NCI-H1930 (cell line): ENCODE measurements around the gene XCL2.
"Not testable (repeated sequence)": the region's sequence is repeated elsewhere in the genome, so short reads cannot be mapped to it uniquely, and the experiment has no call there.

Experiments used
- DNase-seq, 2 experiments: peaks; one replicate each; lab custom pipeline; 2025; lab: John Stamatoyannopoulos, UW

XCL2 gene

DNA sequence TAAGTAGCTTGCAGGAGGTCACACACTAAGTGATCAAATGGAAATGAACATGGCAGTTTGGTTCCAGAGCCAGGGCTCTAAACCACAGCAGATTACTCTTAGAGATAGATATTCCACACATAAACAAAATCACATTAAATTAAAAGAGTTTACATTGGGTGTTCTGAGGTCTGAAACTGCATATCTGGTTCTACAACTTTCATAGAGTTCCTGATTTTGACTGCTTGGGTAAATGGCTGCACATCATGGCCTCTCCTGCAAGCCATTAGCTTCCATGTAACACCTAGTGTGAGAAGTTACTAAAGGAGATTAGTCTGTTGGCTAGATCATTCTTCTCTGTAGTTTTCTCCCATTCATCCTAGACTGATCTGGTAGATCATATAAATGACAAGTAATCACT, 12.8 kb upstream of the XCL2 start:
- DNase-seq: no peak

DNA sequence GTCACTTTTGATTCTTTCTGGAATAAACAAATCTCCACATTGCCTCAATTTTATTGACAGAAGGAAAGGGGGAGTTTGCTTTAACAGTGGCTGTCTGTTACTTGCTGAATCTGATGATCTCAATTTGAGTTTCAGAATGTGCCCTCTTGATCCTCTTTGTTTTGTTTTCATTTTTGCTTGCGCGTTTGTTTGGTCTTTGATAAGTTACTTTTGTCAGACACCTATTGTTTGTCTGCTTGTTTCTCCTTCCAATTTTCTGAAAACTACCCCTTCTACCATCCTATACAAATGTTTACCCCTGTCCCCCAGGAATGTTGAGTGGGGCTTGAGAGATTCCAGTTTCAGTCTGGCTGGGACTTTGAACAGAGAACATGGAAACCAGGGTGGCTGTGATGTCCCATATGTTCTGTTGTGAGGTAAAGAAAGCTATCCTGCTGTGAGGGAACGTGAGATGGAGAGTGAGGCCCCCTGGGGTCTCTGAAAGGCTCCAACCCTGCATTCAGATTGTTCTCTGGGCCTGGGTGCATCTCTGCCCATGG, 11.8 kb upstream of the XCL2 start:
- no peak for DNase-seq

DNA sequence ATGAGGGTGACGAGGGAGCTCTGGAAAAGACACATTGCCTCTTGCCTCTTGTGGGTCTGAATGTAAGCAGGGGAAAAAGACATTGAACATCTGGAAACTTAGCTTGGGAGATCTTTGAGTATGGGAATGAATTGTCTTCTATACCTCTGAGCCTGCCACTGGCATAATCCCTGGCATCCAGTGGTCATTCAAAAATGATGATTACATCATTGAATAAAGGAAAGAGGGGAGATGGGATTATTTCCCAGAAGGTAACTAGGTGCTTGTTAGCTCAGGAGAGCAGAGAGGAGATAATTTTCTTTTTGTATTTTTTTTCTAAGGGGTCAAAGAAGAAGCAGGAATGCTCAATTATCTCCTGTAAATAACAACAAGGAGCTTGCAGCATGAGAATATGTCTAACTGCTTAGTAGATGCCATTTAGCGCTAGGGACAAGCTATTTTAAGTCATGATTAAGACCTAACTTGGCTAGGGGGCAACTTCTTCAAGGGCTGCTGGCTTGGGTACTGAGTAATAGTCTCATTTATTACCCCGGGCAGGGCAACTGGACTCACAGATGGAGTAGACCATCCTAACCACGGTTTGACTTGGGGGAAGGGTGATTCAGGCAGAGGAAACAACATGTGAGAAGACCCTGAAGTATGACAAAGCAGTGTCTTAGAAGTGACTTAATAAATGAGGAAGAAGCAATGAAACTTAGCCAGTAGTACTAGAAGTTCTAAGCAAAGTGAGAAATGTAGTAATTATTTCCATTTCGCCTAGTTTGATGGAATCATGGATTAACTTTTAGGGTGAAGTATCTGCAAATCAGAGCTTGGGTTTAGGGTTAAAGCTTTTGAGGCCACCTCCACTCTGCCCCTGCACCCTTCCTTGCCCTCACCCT, 11.0 kb upstream of the XCL2 start:
- DNase-seq: no peak

DNA sequence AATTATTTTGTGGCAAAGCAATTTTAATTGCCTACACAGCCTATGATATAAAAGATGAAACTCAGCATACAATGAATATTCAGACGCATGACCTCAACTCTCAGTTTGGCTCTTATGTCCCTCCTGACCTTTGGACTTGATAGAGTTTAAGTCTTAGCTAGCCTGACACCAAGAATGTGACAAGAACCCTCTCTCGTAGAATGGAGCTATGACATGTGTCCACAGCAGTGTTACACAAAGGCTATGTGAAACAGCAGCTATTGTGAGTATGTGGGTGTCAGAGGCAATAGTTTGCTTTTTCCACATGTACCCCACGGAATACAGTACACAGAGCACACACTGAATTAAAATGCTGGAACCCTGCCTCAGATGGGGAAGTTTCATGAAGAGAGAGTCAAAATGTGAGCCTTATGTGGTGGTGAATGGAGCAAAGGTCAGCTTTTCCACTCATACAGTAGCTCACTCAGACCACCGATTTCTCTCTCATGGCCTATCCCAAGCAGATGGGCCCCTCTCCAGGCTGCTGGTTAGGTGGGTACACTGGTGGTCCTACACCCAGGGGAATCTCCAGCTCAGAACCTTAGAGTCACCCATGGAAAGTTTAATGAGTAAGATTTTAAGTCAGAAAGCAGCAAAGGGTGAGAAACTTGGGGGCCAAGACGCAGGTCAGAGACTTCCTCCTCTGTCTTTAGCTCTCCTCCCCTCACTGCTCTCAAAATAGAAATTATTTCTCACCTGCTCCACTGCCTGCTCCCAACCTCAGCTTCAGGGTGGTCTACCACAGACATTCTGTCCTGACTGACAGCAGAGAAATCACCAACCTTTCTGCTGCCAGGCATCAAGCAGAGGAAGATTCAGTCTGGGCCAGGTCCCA, 10.1 kb upstream of the XCL2 start:
- DNase-seq: no peak

DNA sequence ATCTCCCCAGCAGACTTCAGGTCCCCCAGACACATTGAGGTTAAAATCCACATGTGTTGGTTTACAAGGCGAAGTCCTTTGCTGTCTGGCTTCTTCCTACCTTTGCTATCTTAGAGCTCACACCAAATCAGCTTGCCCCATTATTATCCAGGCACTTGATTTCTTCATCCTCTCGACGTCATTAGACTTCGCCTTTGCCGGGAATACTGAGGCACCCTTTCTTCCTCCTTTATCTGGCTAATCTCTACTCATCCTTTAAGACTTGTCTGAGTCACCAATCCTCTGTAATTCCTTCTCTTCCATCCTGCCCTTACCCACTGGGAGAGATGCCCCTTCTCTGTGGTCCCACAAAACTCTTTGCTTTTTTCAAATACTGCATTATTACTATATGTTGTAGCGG, 9.2 kb upstream of the XCL2 start:
- no peak for DNase-seq

DNA sequence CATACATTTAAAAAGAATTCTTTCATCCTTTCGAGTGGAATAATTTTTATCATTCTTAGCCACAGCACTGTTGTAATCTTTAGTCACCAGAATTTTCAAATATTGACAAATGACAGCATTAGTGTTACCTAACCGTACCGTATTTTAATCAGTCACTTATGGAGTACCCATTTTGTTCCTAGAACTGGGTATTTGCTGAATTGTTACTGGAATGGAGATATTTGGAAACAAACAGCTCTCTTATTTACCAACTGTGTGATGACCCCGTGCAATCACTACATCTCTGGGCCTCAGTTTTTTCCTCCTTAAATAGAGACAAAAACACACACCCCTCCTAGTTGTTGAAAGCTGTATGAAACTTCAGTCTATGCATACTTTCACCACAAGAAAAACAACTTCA, 7.9 kb upstream of the XCL2 start:
- no peak for DNase-seq

DNA sequence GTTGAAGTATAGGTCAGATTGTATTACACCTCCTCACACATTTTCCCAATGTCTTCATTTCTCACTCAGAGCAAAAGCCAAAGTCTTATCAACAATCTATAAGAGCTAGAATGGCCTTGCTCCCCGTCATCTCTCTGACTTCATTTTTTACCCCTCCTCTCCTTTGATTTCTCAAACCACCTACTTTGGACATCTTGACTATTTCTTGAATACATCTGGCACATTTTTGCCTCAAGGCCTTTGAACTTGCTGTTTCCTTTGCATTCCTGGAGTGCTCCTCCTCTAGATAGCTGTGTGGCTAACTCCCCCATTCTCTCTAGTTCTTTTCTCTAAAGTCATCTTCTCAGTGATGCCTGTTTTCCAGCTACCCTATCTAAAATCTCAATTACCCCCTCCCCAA, 7.2 kb upstream of the XCL2 start:
- no peak for DNase-seq

DNA sequence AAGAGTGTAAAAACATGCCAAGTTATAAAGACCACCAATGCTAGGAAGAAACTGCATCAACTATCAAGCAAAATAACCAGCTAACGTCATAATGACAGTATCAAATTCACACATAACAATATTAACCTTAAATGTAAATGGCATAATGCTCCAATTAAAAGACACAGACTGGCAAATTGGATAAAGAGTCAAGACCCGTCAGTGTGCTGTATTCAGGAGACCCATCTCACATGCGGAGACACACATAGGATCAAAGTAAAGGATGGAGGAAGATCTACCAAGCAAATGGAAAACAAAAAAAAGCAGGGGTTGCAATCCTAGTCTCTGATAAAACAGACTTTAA, 2.7 kb upstream of the XCL2 start:
- not testable (repeated sequence) for DNase-seq

DNA sequence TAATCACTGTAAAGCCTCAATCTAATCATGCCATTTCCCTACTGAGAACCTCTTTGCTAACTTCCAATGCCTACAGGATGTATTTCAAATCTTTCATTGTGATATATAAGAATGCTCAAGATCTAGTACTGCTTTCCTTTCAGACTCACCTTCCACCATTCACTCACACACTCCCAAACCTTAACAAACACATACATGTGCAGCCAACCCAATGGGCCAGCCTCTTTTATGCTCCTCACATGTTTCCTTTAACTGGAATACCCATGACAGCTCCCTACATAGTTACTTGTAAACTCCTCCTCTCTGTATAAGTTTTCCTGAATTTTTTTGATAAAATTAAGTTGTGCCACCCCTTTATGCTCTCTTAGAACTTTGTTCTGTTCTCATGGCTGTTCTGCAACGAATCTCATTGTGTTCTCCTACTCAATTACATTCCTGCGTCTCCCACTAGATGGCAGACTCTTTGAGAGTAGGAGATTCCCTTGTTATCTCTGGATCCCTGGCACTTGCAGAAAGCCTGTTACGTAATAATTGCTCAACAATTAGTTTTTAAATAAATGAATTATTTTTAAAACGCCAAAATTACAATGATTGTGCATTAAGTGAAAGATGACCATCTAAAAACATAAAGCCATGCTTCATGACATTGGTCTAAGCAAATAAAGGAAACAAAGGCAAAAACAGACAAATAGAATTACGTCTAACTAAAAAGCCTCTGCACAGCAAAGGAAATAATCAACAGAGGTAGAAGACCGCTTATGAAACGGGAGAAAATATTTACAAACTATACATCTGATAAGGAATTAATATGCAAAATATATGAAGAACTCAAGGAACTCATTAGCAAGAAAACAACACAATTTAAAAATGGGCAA, 2.1 kb upstream of the XCL2 start:
- DNase-seq: not testable (repeated sequence)

DNA sequence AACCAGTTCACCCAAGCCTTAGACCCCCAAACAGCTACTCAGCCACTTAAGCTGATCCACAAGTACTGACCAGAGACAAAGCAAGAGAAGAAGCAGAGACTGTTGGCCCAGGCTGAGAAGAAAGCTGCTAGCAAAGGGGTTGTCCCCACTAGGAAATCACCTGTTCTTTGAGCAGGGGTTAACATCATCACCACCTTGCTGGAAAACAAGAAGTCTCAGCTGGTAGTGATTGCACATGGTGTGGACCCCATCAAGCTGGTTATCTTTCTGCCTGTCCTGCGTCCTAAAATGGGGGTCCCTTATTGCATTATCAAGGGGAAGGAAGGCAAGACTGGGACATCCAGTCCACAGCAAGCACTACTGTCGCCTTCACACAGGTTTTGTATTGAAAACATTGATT, 819 bp downstream of the XCL2 start:
- not testable (repeated sequence) for DNase-seq

DNA sequence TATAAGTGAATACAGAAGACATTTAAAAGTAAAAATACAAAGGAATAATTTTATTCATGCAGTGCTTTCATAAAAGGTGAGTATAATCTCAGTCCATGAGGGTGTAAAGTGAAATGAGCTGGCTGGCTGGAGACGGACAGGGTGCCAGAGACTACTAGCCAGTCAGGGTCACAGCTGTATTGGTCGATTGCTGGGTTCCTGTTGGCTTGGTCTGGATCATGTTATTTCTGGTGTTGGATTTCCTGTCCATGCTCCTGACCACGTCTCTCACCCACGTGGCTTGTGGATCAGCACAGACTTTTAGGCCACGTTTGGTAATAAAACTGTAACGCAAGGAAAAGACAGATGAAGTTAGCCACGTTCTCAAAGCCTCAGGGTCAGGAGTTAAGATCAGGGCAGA, 3.0 kb downstream of the XCL2 start:
- DNase-seq: not testable (repeated sequence)

DNA sequence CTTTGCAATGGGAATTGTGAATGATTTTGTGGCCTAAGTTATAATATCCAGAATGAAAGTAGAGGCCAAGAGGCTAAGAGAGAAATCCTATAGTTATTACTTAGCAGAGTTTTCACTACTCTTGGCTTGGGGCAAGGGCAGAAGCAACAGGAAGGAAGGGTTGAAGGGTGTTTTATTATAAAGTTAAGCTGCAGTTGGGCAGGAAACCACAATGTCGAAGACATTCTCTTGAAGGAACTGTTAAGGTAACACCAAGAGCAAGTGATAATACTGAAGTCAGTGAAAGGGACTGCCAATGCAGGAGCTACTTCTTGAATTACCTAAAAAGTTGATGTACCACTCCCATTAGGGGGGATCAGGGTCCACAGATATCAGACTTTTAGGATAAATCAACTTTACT, 8.3 kb downstream of the XCL2 start:
- no peak for DNase-seq

DNA sequence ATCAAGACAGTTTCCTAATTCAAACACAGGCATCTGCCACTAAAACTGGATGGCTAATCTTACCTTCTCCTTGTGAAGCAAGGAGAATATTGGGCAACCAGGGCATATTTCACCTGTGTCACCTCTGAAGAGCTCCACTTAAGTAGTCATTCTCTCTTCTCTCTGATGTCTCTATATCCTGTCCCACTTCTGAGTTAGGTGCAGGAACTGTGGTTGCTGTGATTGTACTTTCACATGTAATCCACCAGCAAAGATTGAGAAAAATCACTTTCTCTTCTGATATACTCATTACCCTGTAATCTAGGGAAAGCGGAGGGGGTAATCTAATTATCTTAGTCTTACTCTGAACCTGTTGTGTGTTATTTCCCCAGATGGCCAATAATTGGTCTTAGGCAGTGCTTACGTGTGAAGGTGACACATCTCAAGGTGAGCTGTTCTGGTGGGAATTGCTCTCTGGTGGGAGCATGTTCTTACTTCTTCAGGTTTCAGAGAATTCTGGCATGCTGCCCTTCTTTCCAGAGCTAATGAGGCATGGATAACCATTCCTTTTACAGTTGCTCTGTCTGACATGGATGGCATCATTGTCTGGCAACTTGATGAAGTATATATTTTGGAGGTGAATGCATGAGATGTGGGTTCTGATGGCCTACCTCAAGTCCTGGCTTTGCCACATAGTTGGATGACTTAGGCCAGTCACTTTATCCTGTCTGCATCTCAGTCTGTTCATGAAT, 12.0 kb downstream of the XCL2 start:
- no peak for DNase-seq

DNA sequence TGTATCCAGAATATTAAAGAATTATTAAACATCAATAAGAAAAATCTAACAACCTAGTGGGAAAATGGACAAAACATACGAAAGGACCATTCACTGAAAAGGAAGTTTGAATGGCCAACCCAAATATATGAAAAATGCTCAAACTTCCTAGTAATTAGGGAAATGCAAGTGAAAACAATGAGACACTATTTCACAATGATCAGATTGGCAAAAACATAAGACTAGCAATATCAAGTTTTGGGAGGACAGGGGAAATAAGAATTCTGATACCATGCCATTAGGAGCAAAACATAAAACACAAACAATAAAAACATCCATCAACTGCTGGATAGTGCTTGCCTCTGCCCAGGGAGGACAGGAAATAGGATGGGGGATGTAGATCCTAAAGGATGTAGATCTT, 14.3 kb downstream of the XCL2 start:
- DNase-seq: no peak

DNA sequence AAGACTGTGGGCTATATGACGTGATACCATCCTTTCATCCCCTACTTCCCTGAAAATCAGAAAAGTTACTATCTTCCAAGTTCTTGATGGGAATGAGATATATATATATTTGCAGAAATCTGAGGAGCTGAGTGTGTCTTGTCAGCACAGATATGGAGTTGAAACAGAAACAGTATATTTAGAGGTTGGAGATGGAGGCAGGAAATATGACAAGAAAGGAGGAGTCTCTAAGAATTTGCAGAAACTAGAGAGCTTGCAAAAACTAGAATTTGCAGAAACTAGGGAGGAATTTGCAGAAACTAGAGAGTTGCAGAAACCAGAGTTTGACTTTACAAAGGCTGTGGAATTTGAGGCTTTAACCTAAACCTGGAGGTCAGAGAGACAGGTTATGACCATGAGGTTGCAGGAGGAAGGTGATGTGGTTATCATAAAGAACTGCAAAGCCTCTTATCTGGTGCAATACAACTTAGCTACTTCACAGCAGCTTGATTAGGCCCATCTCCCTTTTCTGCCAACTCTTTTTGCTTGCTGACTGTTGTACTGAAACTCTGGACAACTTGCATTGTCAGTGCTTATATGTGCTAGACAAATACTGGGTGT, 22.3 kb downstream of the XCL2 start:
- DNase-seq: no peak

DNA sequence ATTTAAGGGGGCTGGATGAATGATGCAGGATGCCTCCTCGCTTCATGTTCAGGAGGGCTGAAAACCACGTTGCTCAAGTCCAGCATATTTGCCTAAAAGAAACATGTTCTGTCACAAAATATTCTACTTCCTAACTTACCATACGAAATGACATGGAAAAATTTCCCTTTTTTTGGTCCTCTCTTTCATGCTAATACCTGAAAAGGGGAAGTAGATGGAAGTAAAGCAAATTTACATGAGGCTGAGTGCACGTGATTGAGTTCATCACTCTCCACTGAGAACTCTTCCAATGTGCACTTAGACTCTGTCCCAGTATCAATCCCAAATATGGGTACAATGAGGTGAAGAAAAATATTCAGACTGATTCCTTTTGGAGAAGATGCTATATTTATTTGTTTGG, 23.0 kb downstream of the XCL2 start:
- no peak for DNase-seq

DNA sequence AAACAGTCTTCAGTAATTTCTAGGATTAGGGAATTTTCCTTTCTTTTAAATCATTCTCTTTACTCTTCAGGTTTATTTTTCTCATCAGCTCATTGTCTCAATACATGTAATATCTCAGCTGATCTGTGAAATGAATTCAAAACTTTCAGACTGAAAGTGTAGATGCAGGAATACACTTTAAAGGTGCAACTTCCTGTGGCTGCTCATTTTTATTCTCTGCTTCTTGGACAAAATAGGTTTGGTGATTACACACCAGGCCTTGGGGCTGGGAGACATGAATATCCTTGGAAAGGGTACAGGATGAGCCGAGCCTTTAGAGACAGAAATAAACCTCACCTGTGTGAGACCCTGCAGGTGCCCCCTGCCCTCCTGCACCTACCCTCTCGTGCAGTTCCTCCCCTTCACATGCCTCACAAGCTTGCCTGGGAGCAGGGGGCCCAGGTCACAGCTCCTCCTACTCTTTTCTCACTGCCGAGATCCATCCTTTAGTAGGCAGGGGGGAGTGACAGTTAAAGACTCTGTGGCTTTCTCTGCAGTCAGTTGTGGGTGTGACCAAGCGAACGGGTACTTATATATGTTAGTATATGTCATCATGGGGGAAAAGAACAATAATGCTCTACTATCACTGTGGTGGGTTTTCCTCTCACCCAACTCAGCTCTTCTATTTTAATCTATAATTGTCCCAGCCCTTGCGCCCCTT, 23.6 kb downstream of the XCL2 start:
- no peak for DNase-seq

DNA sequence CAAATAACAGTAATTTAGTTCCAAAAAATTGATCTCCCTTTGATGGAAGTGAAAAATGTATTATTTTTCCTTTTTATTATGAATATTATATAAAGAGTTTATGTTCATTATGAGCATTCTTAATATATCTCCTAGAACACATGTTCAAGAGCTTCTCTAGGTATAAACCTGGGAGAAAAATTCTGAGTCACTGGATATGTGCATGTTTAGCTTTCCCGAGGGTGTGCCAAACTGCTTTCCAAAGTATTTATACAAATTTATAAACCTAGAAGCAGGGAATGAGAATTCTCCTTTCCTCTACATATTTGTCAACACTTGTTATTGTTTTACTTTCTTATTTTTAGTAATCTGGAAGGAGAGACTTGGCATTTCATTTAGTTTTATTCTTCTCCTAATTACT, 25.0 kb downstream of the XCL2 start:
- DNase-seq: no peak

DNA sequence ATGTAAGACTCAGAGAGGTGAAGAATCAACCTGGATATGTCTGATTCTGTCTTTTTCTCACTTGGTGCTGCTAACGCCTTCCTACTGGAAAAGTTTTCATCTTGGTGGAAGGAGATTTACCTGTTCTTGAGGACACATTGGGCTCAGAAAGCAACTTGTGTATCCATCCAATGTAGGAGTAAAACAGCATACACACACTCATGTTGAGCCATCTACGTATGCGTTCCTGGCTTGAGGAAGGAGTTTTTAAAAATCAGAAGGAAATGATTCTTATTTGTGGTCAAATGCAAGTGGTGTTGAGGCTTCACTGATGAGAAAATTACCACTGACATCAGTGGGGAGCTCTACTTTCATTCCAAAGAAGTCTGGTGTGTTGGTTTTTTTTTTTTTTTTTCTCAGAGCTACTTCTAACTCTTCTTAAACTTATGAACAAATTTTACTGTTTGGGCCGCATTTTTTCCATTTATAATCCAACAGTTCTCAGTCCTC, 25.6 kb downstream of the XCL2 start:
- no peak for DNase-seq

DNA sequence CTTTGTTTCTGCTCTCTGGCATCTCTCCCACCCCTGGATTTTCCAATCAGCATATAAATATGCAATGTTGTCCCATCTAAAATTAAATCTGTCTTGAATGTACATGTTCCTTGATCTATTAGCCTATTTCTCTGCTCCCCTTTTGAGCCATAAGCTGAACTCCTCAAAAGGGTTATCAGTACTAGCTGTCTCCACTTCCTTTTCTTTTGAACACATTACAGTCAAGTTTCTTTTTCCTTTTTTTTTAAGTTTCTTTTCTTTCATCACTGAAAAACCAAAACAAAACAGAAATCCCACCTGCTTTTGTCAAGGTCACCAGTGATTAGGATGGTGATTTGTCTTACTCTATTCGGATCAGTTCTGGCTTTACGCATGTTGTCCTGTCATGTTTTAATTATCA, 29.3 kb downstream of the XCL2 start:
- no peak for DNase-seq
